GM12878 (cell line): ENCODE measurements around the gene SOS1.

Experiments
- CTCF ChIP-seq, 3 experiments: IDR thresholded peaks in 2 of 3; conservative IDR thresholded peaks in 1 of 3; 2 replicates each; pipeline ENCODE4 v1.5.1; 2011; ENCODE audit warnings: low read depth in 3 of 3, low read length in 3 of 3, mild to moderate bottlenecking in 3 of 3, control low read depth in 2 of 3, moderate library complexity in 2 of 3, inconsistent platforms in 1 of 3, mixed read lengths in 1 of 3; ENCODE audit not compliant: control insufficient read depth in 2 of 3, insufficient read depth in 1 of 3; ENCODE audit errors: extremely low read depth in 1 of 3
- EED ChIP-seq: sonication (generic); IDR thresholded peaks from 2 replicates; pipeline ENCODE4 v1.6.1; 2016; ENCODE audit warnings: antibody characterized with exemption, low read depth
- EP300 ChIP-seq, 2 experiments: fragments of 150-350 bp in 1 of 2; IDR thresholded peaks; 2 replicates each; pipeline ENCODE4 v1.6.1; 2011 to 2012; ENCODE audit warnings: low read depth in 2 of 2, low read length in 2 of 2, borderline replicate concordance in 1 of 2, improper control_type of control experiment in 1 of 2, inconsistent platforms in 1 of 2; ENCODE audit not compliant: control insufficient read depth in 1 of 2
- EZH2 ChIP-seq: IDR thresholded peaks from 2 replicates; pipeline ENCODE4 v1.6.1; 2012; ENCODE audit warnings: low read depth, mild to moderate bottlenecking, control low read depth, inconsistent platforms, low read length, borderline replicate concordance; ENCODE audit not compliant: control insufficient read depth
- HDGF ChIP-seq: fragments of 450-650 bp; IDR thresholded peaks from 2 replicates; pipeline ENCODE4 v1.6.1; 2016; ENCODE audit warnings: antibody characterized with exemption
- MXI1 ChIP-seq: fragments of 150-350 bp; IDR thresholded peaks from 2 replicates; pipeline ENCODE4 v1.6.1; 2011; ENCODE audit warnings: low read depth, mild to moderate bottlenecking, inconsistent platforms, low read length, improper control_type of control experiment
- SREBF1 ChIP-seq: IDR thresholded peaks from 2 replicates; pipeline ENCODE4 v1.6.1; 2012; ENCODE audit warnings: mild to moderate bottlenecking, low read length
- ZZZ3 ChIP-seq: IDR thresholded peaks from 2 replicates; pipeline ENCODE4 v1.6.1; 2011; ENCODE audit warnings: low read depth; ENCODE audit not compliant: control insufficient read depth, insufficient read length
- TF ChIP-seq, protein P1 (sequence below): IDR thresholded peaks from 2 replicates; pipeline ENCODE4 v1.6.1; 2012; ENCODE audit warnings: low read depth, low read length, improper control_type of control experiment

- TF ChIP-seq SREBF1 (no peak), ZZZ3 (no peak), MXI1 (no peak), EZH2 (no peak), EP300 (IDR thresholded peaks at IDR 0.05; ENCODE audit: borderline replicate concordance in 1 of 2, control insufficient read depth in 1 of 2, low read depth in 2 of 2, low read length in 2 of 2) (no peak), EED (no peak), CTCF (IDR thresholded peaks at IDR 0.05 in 2 of 3, conservative IDR thresholded peaks at IDR 0.05 in 1 of 3; ENCODE audit: control insufficient read depth in 2 of 3, extremely low read depth in 1 of 3, insufficient read depth in 1 of 3, low read depth in 3 of 3, low read length in 3 of 3) (no peak), HDGF (no peak)
- TF ChIP-seq, protein P1, sequence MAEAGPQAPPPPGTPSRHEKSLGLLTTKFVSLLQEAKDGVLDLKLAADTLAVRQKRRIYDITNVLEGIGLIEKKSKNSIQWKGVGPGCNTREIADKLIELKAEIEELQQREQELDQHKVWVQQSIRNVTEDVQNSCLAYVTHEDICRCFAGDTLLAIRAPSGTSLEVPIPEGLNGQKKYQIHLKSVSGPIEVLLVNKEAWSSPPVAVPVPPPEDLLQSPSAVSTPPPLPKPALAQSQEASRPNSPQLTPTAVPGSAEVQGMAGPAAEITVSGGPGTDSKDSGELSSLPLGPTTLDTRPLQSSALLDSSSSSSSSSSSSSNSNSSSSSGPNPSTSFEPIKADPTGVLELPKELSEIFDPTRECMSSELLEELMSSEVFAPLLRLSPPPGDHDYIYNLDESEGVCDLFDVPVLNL, result no peak
Measured at GRCh38 chr2:39124746-39125057, 3.9 kb upstream of the SOS1 start.
